H9 (cell line): ENCODE results near the gene HES4. TPM values are rescaled to one million over a fixed set of nuclear protein-coding genes. Genes with fewer than 3 reads are reported as not detected.

Experiments used
- DNase-seq: peaks from one replicate; pipeline ENCODE4 v3.0.0-alpha.2; 2017
- H2AFZ ChIP-seq: one replicate; pipeline ENCODE4 v1.6.1; 2013; ENCODE audit warnings: mild to moderate bottlenecking, low read length, control low read depth, moderate library complexity
- H2AK5ac ChIP-seq: 2 replicates; pipeline ENCODE4 v1.6.1; 2013; ENCODE audit warnings: low read length, control low read depth, mixed read lengths; ENCODE audit not compliant: insufficient read length
- H2BK120ac ChIP-seq: one replicate; pipeline ENCODE4 v1.6.1; 2013; ENCODE audit warnings: low read depth, mild to moderate bottlenecking, low read length, control low read depth, inconsistent platforms; ENCODE audit not compliant: poor library complexity, severe bottlenecking
- H2BK12ac ChIP-seq: 2 replicates; pipeline ENCODE4 v1.6.1; 2013; ENCODE audit warnings: low read length, control low read depth, mixed read lengths, low read depth; ENCODE audit not compliant: insufficient read length
- H2BK15ac ChIP-seq: 2 replicates; pipeline ENCODE4 v1.6.1; 2013; ENCODE audit warnings: low read depth, low read length, control low read depth
- H2BK20ac ChIP-seq: one replicate; pipeline ENCODE4 v1.6.1; 2013; ENCODE audit warnings: low read depth, mild to moderate bottlenecking, low read length, control low read depth, inconsistent platforms; ENCODE audit not compliant: poor library complexity, severe bottlenecking
- H2BK5ac ChIP-seq: 2 replicates; pipeline ENCODE4 v1.6.1; 2013; ENCODE audit warnings: low read length, control low read depth, mixed read lengths; ENCODE audit not compliant: insufficient read length
- H3K14ac ChIP-seq: 2 replicates; pipeline ENCODE4 v1.6.1; 2013; ENCODE audit warnings: low read length, control low read depth; ENCODE audit not compliant: insufficient read depth
- H3K18ac ChIP-seq: 2 replicates; pipeline ENCODE4 v1.6.1; 2013; ENCODE audit warnings: low read depth, mild to moderate bottlenecking, mixed read lengths, low read length, control low read depth; ENCODE audit not compliant: insufficient read length
- H3K23ac ChIP-seq: 2 replicates; pipeline ENCODE4 v1.6.1; 2013; ENCODE audit warnings: low read length, control low read depth, mixed read lengths, low read depth; ENCODE audit not compliant: insufficient read length
- H3K23me2 ChIP-seq: 2 replicates; pipeline ENCODE4 v1.6.1; 2013; ENCODE audit warnings: low read depth, mild to moderate bottlenecking, mixed read lengths, low read length, control low read depth; ENCODE audit not compliant: insufficient read length, poor library complexity, severe bottlenecking
- H3K27ac ChIP-seq: 2 replicates; pipeline ENCODE4 v1.5.1; 2013; ENCODE audit warnings: low read length, control low read depth, mixed read lengths, low read depth; ENCODE audit not compliant: insufficient read length
- H3K27me3 ChIP-seq: 2 replicates; pipeline ENCODE4 v1.6.1; 2013; ENCODE audit warnings: low read length, control low read depth, inconsistent platforms; ENCODE audit not compliant: insufficient read depth
- H3K4ac ChIP-seq: 2 replicates; pipeline ENCODE4 v1.6.1; 2013; ENCODE audit warnings: low read depth, mild to moderate bottlenecking, control low read depth, inconsistent platforms, low read length, moderate library complexity
- H3K4me1 ChIP-seq: 2 replicates; pipeline ENCODE4 v1.6.1; 2013; ENCODE audit warnings: low read length, control low read depth, inconsistent platforms; ENCODE audit not compliant: insufficient read depth
- H3K4me2 ChIP-seq: 2 replicates; pipeline ENCODE4 v1.6.1; 2013; ENCODE audit warnings: low read length, control low read depth, mixed read lengths; ENCODE audit not compliant: insufficient read length, insufficient read depth
- H3K56ac ChIP-seq: 2 replicates; pipeline ENCODE4 v1.6.1; 2013; ENCODE audit warnings: low read depth, mild to moderate bottlenecking, mixed read lengths, low read length, control low read depth; ENCODE audit not compliant: insufficient read length
- H3K79me1 ChIP-seq: 2 replicates; pipeline ENCODE4 v1.6.1; 2013; ENCODE audit warnings: low read depth, mild to moderate bottlenecking, moderate library complexity, low read length, control low read depth, inconsistent platforms; ENCODE audit not compliant: insufficient read depth, poor library complexity, severe bottlenecking
- H3K79me2 ChIP-seq: 2 replicates; pipeline ENCODE4 v1.6.1; 2013; ENCODE audit warnings: low read length, control low read depth, inconsistent platforms; ENCODE audit not compliant: insufficient read depth
- H3K9ac ChIP-seq: 2 replicates; pipeline ENCODE4 v1.6.1; 2013; ENCODE audit warnings: low read length, control low read depth, mixed read lengths; ENCODE audit not compliant: insufficient read length; ENCODE audit errors: extremely low read depth
- H3K9me3 ChIP-seq: one replicate; pipeline ENCODE4 v1.6.1; 2013; ENCODE audit warnings: low read depth, low read length, inconsistent platforms; ENCODE audit not compliant: control insufficient read depth
- H3T11ph ChIP-seq: one replicate; pipeline ENCODE4 v1.6.1; 2013; ENCODE audit warnings: mild to moderate bottlenecking, low read length, control low read depth, inconsistent platforms
- H4K20me1 ChIP-seq: one replicate; pipeline ENCODE4 v1.6.1; 2013; ENCODE audit not compliant: control insufficient read depth, insufficient read length, insufficient read depth
- H4K5ac ChIP-seq: 2 replicates; pipeline ENCODE4 v1.6.1; 2013; ENCODE audit warnings: low read depth, mild to moderate bottlenecking, mixed read lengths, low read length, control low read depth; ENCODE audit not compliant: insufficient read length
- H4K8ac ChIP-seq: replicated peaks from 2 replicates; pipeline ENCODE4 v1.6.1; 2013; ENCODE audit warnings: low read length, control low read depth, mixed read lengths, low read depth; ENCODE audit not compliant: insufficient read length
- H4K91ac ChIP-seq: 2 replicates; pipeline ENCODE4 v1.6.1; 2013; ENCODE audit warnings: low read depth, mild to moderate bottlenecking, moderate library complexity, mixed read lengths, low read length, control low read depth; ENCODE audit not compliant: insufficient read length
- H3K27ac Mint-ChIP-seq, 3 experiments: 2 replicates in 2 of 3; 3 replicates in 1 of 3; pipeline ENCODE4 v1.8.0; 2020 to 2021; ENCODE audit warnings: mixed read lengths in 3 of 3, mild to moderate bottlenecking in 1 of 3, moderate library complexity in 1 of 3
- H3K27me3 Mint-ChIP-seq: 2 replicates; pipeline ENCODE4 v1.8.0; 2021; ENCODE audit warnings: low read depth, mild to moderate bottlenecking, moderate library complexity, mixed read lengths
- H3K36me3 Mint-ChIP-seq, 3 experiments: 2 replicates in 2 of 3; 3 replicates in 1 of 3; pipeline ENCODE4 v1.8.0; 2020 to 2021; ENCODE audit warnings: low read depth in 3 of 3, mixed read lengths in 3 of 3; ENCODE audit not compliant: insufficient read depth in 1 of 3
- H3K4me1 Mint-ChIP-seq, 2 experiments: 2 replicates each; pipeline ENCODE4 v1.8.0; 2020; ENCODE audit warnings: mixed read lengths in 2 of 2
- H3K4me3 Mint-ChIP-seq, 2 experiments: 2 replicates in 1 of 2; 3 replicates in 1 of 2; pipeline ENCODE4 v1.8.0; 2020 to 2021; ENCODE audit warnings: mild to moderate bottlenecking in 2 of 2, mixed read lengths in 2 of 2, moderate library complexity in 1 of 2
- H3K9me3 Mint-ChIP-seq, 2 experiments: 2 replicates in 1 of 2; 3 replicates in 1 of 2; pipeline ENCODE4 v1.8.0; 2020; ENCODE audit warnings: mild to moderate bottlenecking in 2 of 2, mixed read lengths in 2 of 2, moderate library complexity in 1 of 2
- CTCF ChIP-seq: fragments of 200-600 bp; sonication (generic); conservative IDR thresholded peaks from 3 replicates; pipeline ENCODE4 v1.8.0; 2021; ENCODE audit warnings: antibody characterized with exemption, mild to moderate bottlenecking
- WGBS: extraction: QIAGEN DNeasy Blood & Tissue Kit; methylation state at CpG from one replicate; pipeline ENCODE4 v1.1.7; 2013; ENCODE audit warnings: missing lambda C conversion rate, low lambda C conversion rate, mixed read lengths; ENCODE audit not compliant: insufficient read length; ENCODE audit errors: extremely low coverage; 5-methylcytosine and 5-hydroxymethylcytosine counted together
- total RNA-seq: library from RNA; stranded (reverse); gene quantifications from 2 replicates; pipeline ENCODE4 v1.2.1, GENCODE V29; 2021

The HES4 gene
- total RNA-seq, 1 experiment from 2014 or later = 4.0 TPM

- no peak overlapping the region; the same call in 1 of the 2 replicates for H3K14ac ChIP-seq
- no peak overlapping the region for H3K27ac ChIP-seq
- H4K20me1 ChIP-seq = peaks cover 3% of the 10 kb centered on the region
Observed at GRCh38 chr1:1041092-1041523, 41.2 kb upstream of the HES4 start.

More at GRCh38 chr1:1041092-1041523, 41.2 kb upstream of the HES4 start:
- Histone ChIP-seq H4K91ac (no peak overlapping the region), H2BK120ac (no peak overlapping the region), H3K27me3 (no peaks in the 10 kb centered on the region; the same call in 1 of the 2 replicates), H2BK12ac (no peak overlapping the region), H4K8ac (no peak overlapping the region), H3K56ac (no peak overlapping the region), H3K23ac (no peak overlapping the region), H2AK5ac (no peak overlapping the region), H2BK20ac (no peak overlapping the region), H3K9ac (no peak overlapping the region), H2AFZ (no peak overlapping the region), H3K23me2 (peaks cover 4% of the 10 kb centered on the region), H3K79me2 (no peaks in the 10 kb centered on the region), H2BK15ac (no peak overlapping the region), H3K4me1 (no peaks in the 10 kb centered on the region), H2BK5ac (no peak overlapping the region), H3K4me2 (no peak overlapping the region), H3T11ph (no peak overlapping the region), H4K5ac (no peak overlapping the region), H3K9me3 (no peaks in the 10 kb centered on the region), H3K79me1 (no peaks in the 10 kb centered on the region), H3K4ac (no peak overlapping the region), H3K18ac (no peak overlapping the region)
- no peak for TF ChIP-seq CTCF
- Mint-ChIP-seq H3K27ac (no peak overlapping the region), H3K4me1 (peaks cover 7 to 15% of the 10 kb centered on the region in 2 experiments), H3K9me3 (no peaks in the 10 kb centered on the region; a peak in 1 of 5 replicates), H3K27me3 (peaks cover 40% of the 10 kb centered on the region), H3K36me3 (peaks cover 7 to 42% (median 36%) of the 10 kb centered on the region in 3 experiments), H3K4me3 (no peak overlapping the region)
- no CpG with 5 or more reads among the region's 60 CpGs for WGBS
- DNase-seq = peak; percentile 85
